22Rv1 (cell line): ENCODE measurements around the gene ZNF169.

ENCODE experiments used
- ZFX ChIP-seq: fragments of 450-650 bp; IDR thresholded peaks from 2 replicates; pipeline ENCODE4 v1.6.1; 2017; ENCODE audit warnings: antibody characterized with exemption, borderline replicate concordance
- TF ChIP-seq, protein P1 (sequence below): fragments of 450-650 bp; IDR thresholded peaks from 2 replicates; pipeline ENCODE4 v1.5.1; 2017; ENCODE audit warnings: mild to moderate bottlenecking

DNA sequence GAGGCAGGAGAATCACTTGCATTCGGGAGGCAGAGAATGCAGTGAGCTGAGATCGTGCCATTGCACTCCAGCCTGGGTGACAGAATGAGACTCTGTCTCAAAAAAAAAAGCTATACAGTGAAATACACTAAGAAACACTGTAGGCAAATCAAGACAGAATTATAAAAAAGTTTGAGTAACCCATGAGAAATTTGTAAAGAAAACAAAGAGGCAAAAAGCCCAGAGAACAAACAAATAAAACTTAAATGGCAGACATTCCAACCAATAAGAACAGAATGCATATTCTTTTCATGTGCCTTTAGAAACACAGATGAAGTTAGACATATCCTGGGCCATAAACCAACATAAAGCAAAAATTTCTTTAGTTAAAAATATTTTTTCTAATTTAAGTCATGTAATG lies 30.6 kb downstream of the ZNF169 start:
- TF ChIP-seq, protein P1, sequence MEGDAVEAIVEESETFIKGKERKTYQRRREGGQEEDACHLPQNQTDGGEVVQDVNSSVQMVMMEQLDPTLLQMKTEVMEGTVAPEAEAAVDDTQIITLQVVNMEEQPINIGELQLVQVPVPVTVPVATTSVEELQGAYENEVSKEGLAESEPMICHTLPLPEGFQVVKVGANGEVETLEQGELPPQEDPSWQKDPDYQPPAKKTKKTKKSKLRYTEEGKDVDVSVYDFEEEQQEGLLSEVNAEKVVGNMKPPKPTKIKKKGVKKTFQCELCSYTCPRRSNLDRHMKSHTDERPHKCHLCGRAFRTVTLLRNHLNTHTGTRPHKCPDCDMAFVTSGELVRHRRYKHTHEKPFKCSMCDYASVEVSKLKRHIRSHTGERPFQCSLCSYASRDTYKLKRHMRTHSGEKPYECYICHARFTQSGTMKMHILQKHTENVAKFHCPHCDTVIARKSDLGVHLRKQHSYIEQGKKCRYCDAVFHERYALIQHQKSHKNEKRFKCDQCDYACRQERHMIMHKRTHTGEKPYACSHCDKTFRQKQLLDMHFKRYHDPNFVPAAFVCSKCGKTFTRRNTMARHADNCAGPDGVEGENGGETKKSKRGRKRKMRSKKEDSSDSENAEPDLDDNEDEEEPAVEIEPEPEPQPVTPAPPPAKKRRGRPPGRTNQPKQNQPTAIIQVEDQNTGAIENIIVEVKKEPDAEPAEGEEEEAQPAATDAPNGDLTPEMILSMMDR, result no peak
- no peak for TF ChIP-seq ZFX
